Activated CD4-positive, alpha-beta T cell treated with anti-CD3 and anti-CD28 coated beads, Interleukin-2, amount 10 ng/mL, durations not matched to agents 7 days and 5 days (primary cell): ENCODE results near the gene PDLIM1. TPM values are rescaled to one million over a fixed set of nuclear protein-coding genes. Genes with fewer than 3 reads are reported as not detected.
"Not testable (repeated sequence)": the region's sequence is repeated elsewhere in the genome, so short reads cannot be mapped to it uniquely, and the experiment has no call there.

Experiments
- CTCF ChIA-PET: fragments of 350-600 bp; sonication (Branson Sonifier 250); formaldehyde crosslinking; loops from one replicate; lab custom pipeline; 2021; ENCODE audit warnings: antibody characterized with exemption; lab: Charles Lee
- POLR2A ChIA-PET: fragments of 350-600 bp; sonication (Branson Sonifier 250); formaldehyde crosslinking; loops from one replicate; lab custom pipeline; 2021; ENCODE audit warnings: antibody characterized with exemption; lab: Charles Lee
- DNase-seq: peaks from one replicate; pipeline ENCODE4 v3.0.0-alpha.2; 2020
- H3K27ac Mint-ChIP-seq: one replicate; pipeline ENCODE4 v1.8.0; 2021; ENCODE audit warnings: mild to moderate bottlenecking, moderate library complexity, mixed read lengths
- H3K27me3 Mint-ChIP-seq: one replicate; pipeline ENCODE4 v1.8.0; 2021; ENCODE audit warnings: mixed read lengths
- H3K36me3 Mint-ChIP-seq: one replicate; pipeline ENCODE4 v1.8.0; 2021; ENCODE audit warnings: low read depth, mixed read lengths
- H3K4me1 Mint-ChIP-seq: one replicate; pipeline ENCODE4 v1.8.0; 2021; ENCODE audit warnings: mixed read lengths
- H3K4me3 Mint-ChIP-seq: one replicate; pipeline ENCODE4 v1.8.0; 2021; ENCODE audit warnings: mild to moderate bottlenecking, moderate library complexity, mixed read lengths
- H3K9me3 Mint-ChIP-seq: one replicate; pipeline ENCODE4 v1.8.0; 2021; ENCODE audit warnings: mixed read lengths
- total RNA-seq, 2 experiments: library from RNA; stranded (reverse); gene quantifications; one replicate each; pipeline ENCODE4 v1.2.3, GENCODE V29; 2021

Gene PDLIM1
- total RNA-seq, 2 experiments from 2014 or later: 17.4 to 19.6 TPM

DNA sequence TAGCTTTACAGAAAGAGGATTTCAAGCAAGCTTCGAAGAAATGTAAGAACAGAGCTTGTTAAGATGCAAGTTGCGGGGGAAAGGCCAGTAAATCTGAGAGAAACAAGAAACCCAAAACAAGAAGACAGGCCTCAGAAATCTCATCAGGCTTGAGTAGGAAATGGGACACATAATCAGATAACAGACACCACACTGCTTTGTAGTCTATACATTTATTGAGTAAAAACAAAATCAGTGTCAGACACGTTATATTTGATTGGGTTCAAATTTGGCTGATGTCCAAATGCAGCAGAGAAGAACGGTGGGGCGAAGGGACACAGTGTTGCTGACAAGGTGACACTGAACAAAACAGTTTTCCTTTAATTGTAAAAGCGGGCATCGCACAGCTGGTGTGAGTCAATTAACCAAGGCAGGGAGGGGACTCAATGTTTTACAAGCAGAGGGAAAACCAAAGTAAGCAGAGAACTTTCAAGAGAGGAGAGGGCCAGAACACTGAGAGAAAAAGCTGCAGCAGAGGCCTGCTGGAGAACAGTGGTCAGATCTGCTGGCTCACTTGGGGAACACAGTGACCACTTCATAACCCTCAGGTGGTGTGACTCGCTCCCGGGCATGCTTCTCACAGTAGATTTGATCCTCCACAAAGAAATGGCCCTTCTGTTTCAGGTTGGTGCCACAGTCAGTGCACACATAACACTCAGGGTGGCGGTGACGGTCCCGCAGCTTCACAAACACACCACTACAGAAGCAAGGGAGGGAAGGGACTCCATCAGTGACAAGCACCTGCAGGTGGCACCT is 53.2 kb downstream of the PDLIM1 start:
- Mint-ChIP-seq H3K4me3 (no peak overlapping the region), H3K27ac (no peak overlapping the region), H3K36me3 (peaks cover 10% of the 10 kb centered on the region), H3K27me3 (no peaks in the 10 kb centered on the region), H3K9me3 (peaks cover 4% of the 10 kb centered on the region), H3K4me1 (peaks cover 20% of the 10 kb centered on the region)
- DNase-seq: no peak
- POLR2A ChIA-PET: interaction anchor here (0.9 kb wide), 1 partner anchor 16 kb away, joined by 3 read pairs; no protein-coding TSS in a partner anchor
- CTCF ChIA-PET: interaction anchor here (0.5 to 1.6 kb wide), 2 partner anchors 9 to 498 kb away, joined by 4 to 6 read pairs; no protein-coding TSS in a partner anchor

DNA sequence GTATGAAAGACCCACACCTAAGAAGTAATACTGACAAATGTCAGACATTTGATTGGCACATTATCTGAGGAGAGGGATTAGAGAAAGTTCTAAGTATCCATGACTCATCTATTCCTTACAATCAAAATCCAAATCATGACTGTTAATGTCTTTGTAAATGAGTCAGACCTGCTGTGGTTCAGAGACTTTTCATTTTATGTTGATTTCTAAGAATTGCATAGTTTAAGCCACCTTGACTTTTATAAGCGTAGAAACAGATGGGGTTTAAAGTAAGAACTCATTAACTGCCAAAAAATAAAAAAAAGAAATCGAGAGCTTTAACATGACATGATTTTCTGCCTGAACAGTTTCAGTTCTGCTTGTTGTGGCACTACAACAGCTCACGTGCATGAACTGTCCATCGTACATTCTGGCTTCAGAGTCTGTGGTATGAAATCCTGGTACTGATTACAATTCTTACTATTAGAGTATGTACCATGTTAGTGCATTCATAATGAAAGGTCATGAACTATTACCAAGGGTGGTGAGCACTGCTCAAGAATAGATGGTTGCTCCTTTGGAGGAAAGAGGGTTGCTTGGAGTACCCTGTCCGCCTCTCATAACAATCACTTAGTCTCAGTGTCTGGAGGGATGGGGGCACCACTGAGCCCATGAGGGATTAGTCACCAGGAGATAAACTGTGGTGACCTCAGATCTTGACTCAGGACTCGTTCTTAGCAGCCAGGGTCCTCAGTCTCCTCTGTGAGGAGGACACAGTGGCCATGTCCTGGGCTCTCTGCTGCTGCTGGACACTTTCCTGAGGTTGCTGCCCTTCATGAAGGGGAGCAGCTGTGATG is 54.5 kb downstream of the PDLIM1 start:
- peaks cover 23% of the 10 kb centered on the region for H3K4me1 Mint-ChIP-seq
- no peaks in the 10 kb centered on the region for H3K27me3 Mint-ChIP-seq
- ChIA-PET CTCF (interaction anchor here (0.6 kb wide), 1 partner anchor 644 kb away, joined by 3 read pairs; no protein-coding TSS in a partner anchor), POLR2A (interaction anchor here (0.9 kb wide), 1 partner anchor 15 kb away, joined by 3 read pairs; no protein-coding TSS in a partner anchor)
- no peak overlapping the region for H3K4me3 Mint-ChIP-seq
- DNase-seq: no peak
- H3K36me3 Mint-ChIP-seq: peaks cover 14% of the 10 kb centered on the region
- peaks cover 4% of the 10 kb centered on the region for H3K9me3 Mint-ChIP-seq
- H3K27ac Mint-ChIP-seq: no peak overlapping the region

DNA sequence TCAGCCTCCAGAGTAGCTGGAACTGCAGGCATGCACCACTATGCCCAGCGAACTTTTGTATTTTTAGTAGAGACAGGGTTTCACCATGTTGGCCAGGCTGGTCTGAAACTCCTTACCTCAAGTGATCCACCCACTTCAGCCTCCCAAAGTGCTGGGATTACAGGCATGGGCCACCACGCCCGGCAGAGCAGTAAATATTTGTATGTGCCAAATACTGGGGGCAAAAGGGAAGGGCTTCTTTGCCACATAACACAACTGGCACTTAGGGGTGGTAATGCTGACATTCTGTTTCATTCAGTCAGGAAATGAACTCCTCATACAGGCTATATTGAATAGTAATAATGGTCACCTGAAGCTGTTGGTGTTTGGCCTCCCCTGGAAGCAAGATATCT is 55.1 kb downstream of the PDLIM1 start:
- POLR2A ChIA-PET: no interaction called here
- Mint-ChIP-seq H3K27ac (no peak overlapping the region), H3K4me1 (peaks cover 29% of the 10 kb centered on the region), H3K36me3 (peaks cover 15% of the 10 kb centered on the region), H3K4me3 (no peak overlapping the region), H3K9me3 (peaks cover 4% of the 10 kb centered on the region), H3K27me3 (no peaks in the 10 kb centered on the region)
- DNase-seq: no peak
- CTCF ChIA-PET: interaction anchor here (0.6 kb wide), 1 partner anchor 645 kb away, joined by 3 read pairs; no protein-coding TSS in a partner anchor

DNA sequence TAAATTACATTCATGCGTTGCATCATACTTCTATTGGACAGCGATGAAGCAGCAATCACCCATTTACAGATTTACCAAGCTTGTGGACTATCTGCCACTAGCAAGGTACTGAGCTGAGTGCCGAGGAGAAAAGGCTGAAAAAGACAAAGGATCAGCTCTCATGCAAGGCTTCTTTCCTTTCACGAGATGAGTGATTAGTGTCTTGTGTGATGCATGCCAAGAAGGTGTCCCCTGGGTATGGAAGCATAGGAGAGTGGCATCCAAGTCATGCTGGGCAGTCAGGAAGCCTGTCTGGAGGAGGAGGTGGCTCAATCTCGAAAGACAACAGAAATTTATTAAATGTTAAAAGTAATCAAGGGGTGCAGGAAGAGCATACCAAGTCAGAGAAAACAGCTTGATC is 55.9 kb downstream of the PDLIM1 start:
- peaks cover 14% of the 10 kb centered on the region for H3K36me3 Mint-ChIP-seq
- H3K9me3 Mint-ChIP-seq: peaks cover 4% of the 10 kb centered on the region
- H3K4me3 Mint-ChIP-seq: no peak overlapping the region
- H3K27me3 Mint-ChIP-seq: peaks cover 2% of the 10 kb centered on the region
- ChIA-PET POLR2A (no interaction called here), CTCF (interaction anchor here (0.7 kb wide), 1 partner anchor 318 kb away, joined by 3 read pairs; no protein-coding TSS in a partner anchor)
- peaks cover 35% of the 10 kb centered on the region for H3K4me1 Mint-ChIP-seq
- no peak for DNase-seq
- H3K27ac Mint-ChIP-seq: no peak overlapping the region

DNA sequence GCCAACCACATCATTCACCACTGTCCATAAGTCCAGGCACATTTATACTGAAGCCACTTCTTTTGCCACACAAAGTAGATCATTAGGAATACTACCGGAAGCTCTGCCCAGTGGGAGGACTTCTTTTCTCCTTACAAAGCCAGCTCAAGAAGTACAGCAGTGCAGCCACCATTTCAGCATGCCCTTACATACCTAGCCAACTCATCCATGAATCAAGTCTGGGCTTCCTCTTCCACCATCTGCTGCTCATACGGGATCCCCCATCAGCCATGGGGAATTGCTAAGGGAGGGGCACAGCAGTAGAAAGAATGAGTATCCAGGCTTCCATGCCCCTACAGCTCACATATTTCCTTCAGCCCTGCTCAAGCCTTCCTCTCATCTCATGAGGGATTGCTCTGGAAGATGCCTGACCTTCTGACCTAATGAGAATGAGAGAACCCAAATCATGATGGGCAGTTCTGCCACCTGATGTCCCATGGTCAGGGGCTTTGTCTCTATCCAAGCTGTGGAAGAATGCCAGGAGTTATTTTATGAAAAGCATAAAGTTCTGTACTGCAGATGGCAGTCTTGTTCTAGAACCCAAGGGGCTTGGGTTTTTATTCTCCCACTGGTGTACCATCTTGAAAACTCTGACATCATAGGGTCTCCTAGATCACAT is 57.3 kb downstream of the PDLIM1 start:
- peaks cover 3% of the 10 kb centered on the region for H3K27me3 Mint-ChIP-seq
- H3K4me1 Mint-ChIP-seq: peaks cover 35% of the 10 kb centered on the region
- ChIA-PET POLR2A (no interaction called here), CTCF (interaction anchor here (0.6 to 1.5 kb wide), 5 partner anchors 10 to 460 kb away, joined by 3 to 6 read pairs (median 4); partner anchors contain the start of gene TCTN3)
- no peak overlapping the region for H3K27ac Mint-ChIP-seq
- no peak overlapping the region for H3K4me3 Mint-ChIP-seq
- peaks cover 4% of the 10 kb centered on the region for H3K9me3 Mint-ChIP-seq
- no peak for DNase-seq
- peaks cover 13% of the 10 kb centered on the region for H3K36me3 Mint-ChIP-seq

DNA sequence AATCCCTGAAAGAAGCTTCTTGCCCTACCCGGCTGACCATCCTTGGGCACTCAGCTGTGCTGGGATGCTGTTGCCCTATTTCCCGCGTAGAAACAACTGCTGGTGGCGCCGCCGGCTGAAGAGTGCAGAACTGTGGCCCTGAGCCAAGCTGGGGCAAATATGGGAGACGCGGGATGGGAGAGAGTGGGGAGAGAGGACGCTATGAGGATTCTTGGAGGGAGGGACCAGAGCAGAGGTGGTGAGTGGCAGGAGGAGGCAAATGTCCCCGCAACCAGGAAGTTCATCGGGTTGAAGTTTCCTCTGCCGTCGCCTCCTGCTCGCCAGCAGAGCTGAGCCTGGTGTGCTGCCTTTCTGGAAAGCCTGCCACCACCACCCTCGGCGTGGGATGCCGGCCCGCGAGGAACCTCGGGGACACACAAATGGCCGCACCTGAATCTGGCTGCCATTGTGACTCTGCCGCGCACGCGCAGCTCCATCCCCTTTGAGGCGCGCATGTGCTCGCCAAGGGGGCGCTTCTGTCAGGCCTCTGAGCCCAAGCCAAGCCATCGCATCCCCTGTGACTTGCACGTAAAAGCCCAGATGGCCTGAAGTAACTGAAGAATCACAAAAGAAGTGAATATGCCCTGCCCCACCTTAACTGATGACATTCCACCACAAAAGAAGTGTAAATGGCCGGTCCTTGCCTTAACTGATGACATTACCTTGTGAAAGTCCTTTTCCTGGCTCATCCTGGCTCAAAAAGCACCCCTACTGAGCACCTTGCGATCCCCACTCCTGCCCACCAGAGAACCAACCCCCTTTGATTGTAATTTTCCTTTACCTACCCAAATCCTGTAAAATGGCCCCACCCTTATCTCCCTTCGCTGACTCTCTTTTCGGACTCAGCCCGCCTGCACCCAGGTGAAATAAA is 59.9 kb downstream of the PDLIM1 start:
- POLR2A ChIA-PET, H3K27me3 Mint-ChIP-seq, H3K9me3 Mint-ChIP-seq: not testable (repeated sequence)
- DNase-seq: peak; percentile 50
- Mint-ChIP-seq H3K27ac (peak overlapping the region; percentile 81), H3K4me1 (peaks cover 23% of the 10 kb centered on the region), H3K4me3 (peak overlapping the region; percentile 66), H3K36me3 (peaks cover 13% of the 10 kb centered on the region)
- CTCF ChIA-PET: interaction anchor here (0.9 kb wide), 1 partner anchor 134 kb away, joined by 4 read pairs; no protein-coding TSS in a partner anchor

DNA sequence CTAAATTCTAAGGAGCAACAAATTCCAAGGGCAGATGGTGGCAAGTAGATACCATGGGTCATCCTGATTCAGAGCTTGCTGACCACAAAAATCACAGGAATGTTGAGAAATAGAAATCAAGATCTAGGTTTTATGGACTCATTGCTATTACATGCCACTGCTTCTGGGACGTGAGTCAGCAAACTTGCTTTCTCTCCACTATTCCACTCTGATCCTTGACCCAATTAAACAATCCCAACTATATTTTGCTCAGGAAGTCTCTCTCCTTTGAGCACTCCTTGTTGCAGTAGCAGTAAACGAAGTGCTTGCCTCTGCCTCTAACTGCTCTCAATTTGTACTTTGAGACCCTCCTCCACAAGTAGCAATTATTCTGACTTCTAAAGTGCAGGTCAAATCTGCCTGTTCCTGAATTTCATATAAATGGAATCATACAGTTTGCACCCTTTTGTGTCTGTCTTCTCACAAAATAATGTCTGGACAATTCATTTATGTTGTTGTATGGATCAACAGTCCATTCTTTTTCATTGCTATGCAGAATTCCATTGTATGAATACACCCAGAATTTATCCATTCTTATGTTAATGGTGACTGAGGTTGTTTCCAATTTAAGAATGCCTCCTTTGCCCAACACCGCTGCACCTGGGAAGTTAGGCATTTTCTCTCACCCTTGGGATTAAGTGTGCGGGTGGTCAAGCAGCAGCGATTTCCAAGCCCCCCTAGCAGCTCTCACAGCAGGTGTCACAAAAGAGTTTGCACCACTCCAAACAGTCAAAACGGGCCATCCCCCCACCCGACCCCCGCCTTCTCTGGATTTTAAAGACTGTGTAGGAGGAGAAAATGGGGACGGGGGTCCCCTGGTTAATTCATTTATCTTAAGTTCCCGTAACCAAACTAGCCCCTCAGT is 60.8 kb downstream of the PDLIM1 start:
- ChIA-PET POLR2A (no interaction called here), CTCF (no interaction called here)
- Mint-ChIP-seq H3K36me3 (peaks cover 13% of the 10 kb centered on the region), H3K27ac (peak overlapping the region; percentile 81), H3K4me3 (peak overlapping the region; percentile 66), H3K27me3 (peaks cover 7% of the 10 kb centered on the region), H3K4me1 (peaks cover 16% of the 10 kb centered on the region), H3K9me3 (peaks cover 4% of the 10 kb centered on the region)
- DNase-seq: no peak

DNA sequence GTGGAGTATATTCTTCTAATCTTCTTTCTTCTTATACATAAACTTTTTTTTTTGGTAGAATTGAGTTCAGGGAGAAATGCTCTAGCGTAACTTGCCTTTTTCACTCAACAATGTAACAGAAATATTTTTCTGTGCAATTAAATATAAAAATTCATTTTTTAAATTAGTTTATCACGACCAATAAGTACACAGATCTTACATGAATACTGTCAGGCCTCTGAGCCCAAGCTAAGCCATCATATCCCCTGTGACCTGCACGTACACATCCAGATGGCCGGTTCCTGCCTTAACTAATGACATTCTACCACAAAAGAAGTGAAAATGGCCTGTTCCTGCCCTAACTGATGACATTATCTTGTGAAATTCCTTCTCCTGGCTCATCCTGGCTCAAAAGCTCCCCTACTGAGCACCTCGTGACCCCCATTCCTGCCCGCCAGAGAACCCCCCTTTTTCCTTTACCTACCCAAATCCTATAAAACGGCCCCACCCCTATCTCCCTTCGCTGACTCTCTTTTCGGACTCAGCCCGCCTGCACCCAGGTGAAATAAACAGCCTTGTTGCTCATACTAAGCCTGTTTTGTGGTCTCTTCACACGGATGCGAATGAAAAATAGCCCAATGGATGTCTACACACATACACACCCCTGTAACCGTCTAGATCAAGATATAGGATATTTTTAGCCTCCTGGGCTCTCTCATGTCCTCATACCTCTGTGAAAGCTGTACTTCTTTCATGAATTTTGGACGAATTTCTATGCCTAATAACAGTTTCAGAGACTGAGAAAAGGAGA is 61.7 kb downstream of the PDLIM1 start:
- H3K27me3 Mint-ChIP-seq, H3K27ac Mint-ChIP-seq, CTCF ChIA-PET, POLR2A ChIA-PET, H3K9me3 Mint-ChIP-seq, H3K4me3 Mint-ChIP-seq, DNase-seq: not testable (repeated sequence)
- Mint-ChIP-seq H3K36me3 (peaks cover 13% of the 10 kb centered on the region), H3K4me1 (peaks cover 15% of the 10 kb centered on the region)

DNA sequence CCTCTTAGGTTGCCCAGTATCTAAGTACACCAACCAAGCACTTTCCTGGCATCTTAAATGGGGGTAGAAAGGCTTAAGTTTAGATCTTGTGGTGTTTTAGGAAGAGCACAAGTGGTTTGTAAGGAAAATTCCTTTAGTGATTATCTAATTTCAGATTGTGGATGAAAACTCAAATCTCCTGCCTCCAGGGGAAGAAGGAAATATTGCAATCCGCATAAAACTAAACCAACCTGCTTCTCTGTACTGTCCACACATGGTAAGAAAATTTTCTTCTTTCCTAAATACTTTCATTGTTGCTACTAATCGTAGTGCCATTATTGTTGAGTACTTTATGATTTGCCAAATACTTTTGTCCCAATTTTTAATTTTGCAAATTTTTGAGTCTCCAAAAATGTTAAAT is 65.7 kb downstream of the PDLIM1 start:
- DNase-seq: no peak
- Mint-ChIP-seq H3K27ac (no peak overlapping the region), H3K4me3 (no peak overlapping the region), H3K36me3 (no peaks in the 10 kb centered on the region), H3K4me1 (peaks cover under 1% of the 10 kb centered on the region), H3K9me3 (peaks cover 3% of the 10 kb centered on the region), H3K27me3 (peaks cover 7% of the 10 kb centered on the region)
- CTCF ChIA-PET: no interaction called here
- POLR2A ChIA-PET: no interaction called here

DNA sequence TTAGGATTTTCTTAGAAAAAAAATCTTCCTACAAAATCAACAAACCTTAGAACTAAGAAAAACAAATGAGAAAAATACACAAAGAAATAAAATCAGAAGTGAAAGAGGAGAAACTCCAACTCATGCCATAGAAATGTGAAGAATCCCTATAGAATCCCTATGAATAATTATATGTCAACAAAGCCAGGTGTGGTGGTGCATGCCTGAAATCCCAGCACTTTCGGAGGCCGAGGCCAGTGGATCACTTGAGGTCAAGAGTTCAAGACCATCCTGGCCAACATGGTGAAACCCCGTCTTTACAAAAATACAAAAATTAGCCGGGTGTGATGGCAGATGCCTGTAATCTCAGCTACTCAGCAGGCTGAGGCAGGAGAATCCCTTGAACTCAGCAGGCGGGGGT is 69.7 kb downstream of the PDLIM1 start:
- no peaks in the 10 kb centered on the region for H3K4me1 Mint-ChIP-seq
- H3K27me3 Mint-ChIP-seq: peaks cover 6% of the 10 kb centered on the region
- no peak for DNase-seq
- ChIA-PET CTCF (no interaction called here), POLR2A (interaction anchor here (1.0 kb wide), 1 partner anchor 16 kb away, joined by 3 read pairs; no protein-coding TSS in a partner anchor)
- peaks cover 3% of the 10 kb centered on the region for H3K9me3 Mint-ChIP-seq
- H3K36me3 Mint-ChIP-seq: no peaks in the 10 kb centered on the region
- H3K4me3 Mint-ChIP-seq: no peak overlapping the region
- no peak overlapping the region for H3K27ac Mint-ChIP-seq
